ENCODE measurements around the gene NAA38. TPM values are rescaled to one million over a fixed set of nuclear protein-coding genes. Genes with fewer than 3 reads are reported as not detected.

NAA38 gene
- total RNA-seq, 1 experiment from 2014 or later: 103 TPM

GRCh38 chr17:7822126-7822525, 35.2 kb downstream of the NAA38 start (continued):
- TF ChIP-seq EZH2phosphoT487 (IDR thresholded peaks at IDR 0.05; ENCODE audit: borderline replicate concordance): no peak
- no peak for TF ChIP-seq REST (IDR thresholded peaks at IDR 0.05; ENCODE audit: low read depth)
- TF ChIP-seq TCF7L2 (IDR thresholded peaks at IDR 0.05; ENCODE audit: borderline replicate concordance, extremely low read depth, insufficient read depth, insufficient read length): no peak

GRCh38 chr17:7820231-7820630, 37.1 kb downstream of the NAA38 start:
- H3K27ac ChIP-seq (ENCODE audit: low read depth, low read length): no peak overlapping the region
- no peaks in the 10 kb centered on the region for H4K20me1 ChIP-seq (ENCODE audit: insufficient read depth)
- ATAC-seq (no peak), DNase-seq (ENCODE audit: low read depth, low spot score) (no peak)
- ChIA-PET CTCF (no interaction called here), RAD21 (ENCODE audit: low non-redundant PET in 1 of 2, low total read pairs in 2 of 2, uncharacterized antibody in 2 of 2, unreplicated experiment in 2 of 2) (no interaction called here), POLR2A (interaction anchor here (0.6 kb wide), 1 partner anchor 10 kb away, joined by 3 read pairs; no protein-coding TSS in a partner anchor)
- TF ChIP-seq CEBPB (IDR thresholded peaks at IDR 0.05; ENCODE audit: low read depth) (no peak), MAX (IDR thresholded peaks at IDR 0.05) (no peak), CBX3 (IDR thresholded peaks at IDR 0.05; ENCODE audit: low read depth) (no peak), REST (IDR thresholded peaks at IDR 0.05; ENCODE audit: low read depth) (no peak), SIN3A (IDR thresholded peaks at IDR 0.05; ENCODE audit: low read depth) (no peak), ATF3 (IDR thresholded peaks at IDR 0.05) (no peak), ELF1 (IDR thresholded peaks at IDR 0.05; ENCODE audit: borderline replicate concordance, low read depth) (no peak), TCF7L2 (IDR thresholded peaks at IDR 0.05; ENCODE audit: borderline replicate concordance, extremely low read depth, insufficient read depth, insufficient read length) (no peak), POLR2A (IDR thresholded peaks at IDR 0.05; ENCODE audit: borderline replicate concordance, extremely low read depth, insufficient read depth, insufficient read length) (no peak), RAD21 (IDR thresholded peaks at IDR 0.05; ENCODE audit: low read depth) (no peak), SP1 (IDR thresholded peaks at IDR 0.05; ENCODE audit: low read depth) (no peak), SRF (IDR thresholded peaks at IDR 0.05; ENCODE audit: low read depth) (no peak), JUND (IDR thresholded peaks at IDR 0.05) (no peak)
- H3K4me1 ChIP-seq (ENCODE audit: control insufficient read depth in 1 of 2, insufficient read depth in 2 of 2, low read length in 2 of 2): 0 out of 4 replicates have a peak, but pooled peaks cover 0 to 2% of the 10 kb centered on the region in 2 experiments
- H3K9me2 ChIP-seq (ENCODE audit: insufficient read depth): no peaks in the 10 kb centered on the region
- no peak overlapping the region for H3K9ac ChIP-seq (ENCODE audit: low read length)
- no peaks in the 10 kb centered on the region for H3K9me3 ChIP-seq (ENCODE audit: control insufficient read depth in 1 of 2, insufficient read depth in 1 of 2, low read depth in 1 of 2, low read length in 2 of 2)
- H3K79me2 ChIP-seq (ENCODE audit: insufficient read depth, low read length): no peaks in the 10 kb centered on the region
- no TSS peak for BruUV-seq (replicated peaks)
- no peak overlapping the region for H3K4me3 ChIP-seq (replicated peaks in 1 of 2; ENCODE audit: low read depth in 1 of 2, low read length in 2 of 2)
- no peak overlapping the region for H3K4me2 ChIP-seq (ENCODE audit: low read length)
- H2AFZ ChIP-seq (ENCODE audit: low read depth, low read length, poor library complexity, severe bottlenecking): no peak overlapping the region
- intact Hi-C loops (cut with micrococcal nuclease): loop anchor here (5.0 kb wide), 2 partner anchors 77 to 92 kb away; no protein-coding TSS in a partner anchor
- no peaks in the 10 kb centered on the region for H3K27me3 ChIP-seq (ENCODE audit: insufficient read depth, low read length)
- H3K36me3 ChIP-seq (ENCODE audit: control insufficient read depth in 1 of 2, insufficient read depth in 2 of 2, low read length in 2 of 2): no peaks in the 10 kb centered on the region

All from HCT116 (cell line).